ENCODE results near the gene TALDO1.

The TALDO1 gene

GRCh38 chr11:798093-798713, 50.9 kb downstream of the TALDO1 start, which contains the start of gene SLC25A22:
TSS of gene SLC25A22 (minus strand) at chr11:798281. CDS start at chr11:795006, 3,275 bp downstream.
- TF ChIP-seq CTCF (conservative IDR thresholded peaks at IDR 0.05): peak; percentile 94
- H3K27ac ChIP-seq: peak within 1 kb of the TSS; percentile 89

- H3K27ac ChIP-seq: peak overlapping the region; percentile 89
- no peak for TF ChIP-seq CTCF (conservative IDR thresholded peaks at IDR 0.05)
These were observed 52.5 kb downstream of the TALDO1 start for GRCh38 chr11:799641-800316.

GRCh38 chr11:800473-800872, 53.2 kb downstream of the TALDO1 start:
- no peak for TF ChIP-seq CTCF (conservative IDR thresholded peaks at IDR 0.05)
- no peak overlapping the region for H3K27ac ChIP-seq

GRCh38 chr11:801097-801780, 54.0 kb downstream of the TALDO1 start:
- TF ChIP-seq CTCF (conservative IDR thresholded peaks at IDR 0.05): no peak
- no peak overlapping the region for H3K27ac ChIP-seq

- H3K27ac ChIP-seq: no peak overlapping the region
- TF ChIP-seq CTCF (conservative IDR thresholded peaks at IDR 0.05): no peak
These were observed 54.9 kb downstream of the TALDO1 start for GRCh38 chr11:802018-802617.

- TF ChIP-seq CTCF (conservative IDR thresholded peaks at IDR 0.05): no peak
- H3K27ac ChIP-seq: no peak overlapping the region; the same call in 1 of the 2 replicates
These were observed 55.6 kb downstream of the TALDO1 start for GRCh38 chr11:802693-803466.

All from VCaP (cell line).